G401 (cell line): ENCODE results near the gene ICA1. TPM values are rescaled to one million over a fixed set of nuclear protein-coding genes. Genes with fewer than 3 reads are reported as not detected.
A peak's percentile ranks its signal among the peaks of the same experiment; 100 is the strongest.

Source experiments
- DNase-seq: peaks from one replicate; pipeline ENCODE4 v3.0.0-alpha.2; 2015; ENCODE audit warnings: low spot score
- in situ Hi-C: cut with HindIII; loops from 2 replicates; pipeline ENCODE4 v1.10.0; 2016; ENCODE audit warnings: low sequenced_read_pairs, mixed read lengths
- total RNA-seq: library from RNA; depleted of rRNA; stranded (reverse); fragments of >200 nt; shearing (Covaris generic); gene quantifications from 2 replicates; pipeline ENCODE4 v1.2.3, GENCODE V29; 2014

ICA1 gene
- total RNA-seq, 1 experiment from 2014 or later, result 29.1 TPM

DNA sequence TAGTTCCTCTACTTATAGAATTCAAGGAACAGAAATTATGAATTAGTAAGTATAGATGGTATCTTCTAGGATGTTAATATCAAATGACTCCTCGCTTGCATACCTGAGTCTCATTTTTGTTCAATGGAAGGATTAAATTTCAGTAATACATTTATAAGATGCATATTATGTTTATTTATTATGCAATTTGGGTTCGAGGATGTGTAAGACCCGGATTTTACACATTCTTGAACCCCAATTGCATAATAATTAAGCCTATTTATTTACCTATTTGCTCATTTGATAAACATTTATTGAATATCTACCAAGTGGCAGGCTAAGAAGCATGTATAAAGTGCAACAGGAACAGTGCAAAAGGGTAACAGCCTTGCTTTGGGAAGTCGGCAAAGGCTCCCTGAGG, 52.6 kb downstream of the ICA1 start:
- DNase-seq, result no peak
- in situ Hi-C loops, result no loop called here

DNA sequence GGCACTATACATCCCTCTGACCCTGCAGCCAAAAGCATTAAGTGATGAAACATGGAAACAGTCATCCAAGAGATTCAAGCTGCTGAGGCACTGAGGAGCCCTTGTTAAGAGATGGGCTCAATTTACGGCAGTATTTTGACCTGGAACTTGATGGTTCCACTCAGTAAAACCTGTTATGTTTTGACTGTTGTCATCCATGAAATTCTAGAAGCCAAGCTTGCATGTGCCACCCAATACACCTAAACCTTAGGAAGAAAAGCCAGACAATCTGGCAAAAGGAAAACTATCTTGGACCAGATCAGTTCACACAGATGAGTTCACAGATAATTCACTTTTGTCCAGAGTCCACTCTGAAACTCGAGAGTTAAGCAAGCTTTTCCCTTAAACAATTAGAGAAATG, 53.2 kb downstream of the ICA1 start:
- in situ Hi-C loops, result no loop called here
- DNase-seq, result no peak

DNA sequence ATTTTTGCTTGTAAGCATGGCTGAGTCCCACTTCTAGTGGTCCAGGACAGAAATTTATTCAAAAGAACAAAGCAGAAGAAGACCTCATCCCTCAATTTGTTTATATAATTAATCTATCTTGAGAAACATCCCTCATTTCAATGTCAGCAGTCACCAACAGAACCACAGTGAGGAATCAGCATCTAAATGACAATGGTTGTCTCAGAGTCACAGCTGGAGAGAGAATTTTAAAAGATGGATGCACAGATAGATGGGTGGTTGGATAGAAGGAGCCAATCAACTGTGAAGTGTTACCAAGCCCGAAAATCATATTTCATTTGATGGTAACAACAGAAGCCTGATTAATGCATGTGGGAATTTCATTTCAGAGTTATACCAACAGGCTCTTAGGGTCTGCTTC, 55.0 kb downstream of the ICA1 start:
- DNase-seq, result no peak
- in situ Hi-C loops, result no loop called here

DNA sequence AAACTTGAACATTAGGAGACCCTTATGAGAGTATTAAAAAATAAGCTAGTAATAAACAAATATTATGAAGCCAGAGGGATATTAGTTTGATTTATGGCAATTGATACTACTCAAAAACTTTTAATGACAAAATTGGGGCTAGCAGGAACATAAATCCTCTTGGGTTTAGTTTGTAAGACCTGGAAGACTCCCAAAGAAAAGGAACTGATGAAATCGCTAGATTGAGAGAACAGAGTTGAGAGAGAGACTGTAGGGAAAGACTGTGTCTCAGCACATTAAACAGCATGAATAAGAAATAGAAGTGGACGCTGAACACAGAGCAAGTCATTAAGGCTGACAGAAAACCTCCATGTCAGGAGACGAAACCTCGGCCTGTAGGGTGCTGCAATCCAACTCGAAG, 56.4 kb downstream of the ICA1 start:
- in situ Hi-C loops, result no loop called here
- no peak for DNase-seq

DNA sequence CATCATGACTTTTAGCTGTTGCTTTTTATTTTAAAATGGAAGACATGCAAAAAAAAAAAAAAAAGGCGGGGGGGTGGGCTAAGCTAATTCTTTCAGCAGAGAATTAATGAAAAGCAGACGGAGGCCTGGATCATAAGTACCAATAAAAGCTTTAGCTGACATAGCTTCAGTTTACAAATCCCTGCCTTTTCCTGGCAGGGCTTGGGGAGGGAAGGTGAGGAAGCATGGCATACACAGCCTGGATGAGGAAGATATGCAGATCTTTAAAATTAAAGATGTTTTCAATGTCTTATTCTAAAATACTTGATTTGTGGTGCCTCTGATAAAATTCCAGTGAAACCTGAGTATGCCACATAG, 57.0 kb downstream of the ICA1 start:
- no peak for DNase-seq
- in situ Hi-C loops, result no loop called here

DNA sequence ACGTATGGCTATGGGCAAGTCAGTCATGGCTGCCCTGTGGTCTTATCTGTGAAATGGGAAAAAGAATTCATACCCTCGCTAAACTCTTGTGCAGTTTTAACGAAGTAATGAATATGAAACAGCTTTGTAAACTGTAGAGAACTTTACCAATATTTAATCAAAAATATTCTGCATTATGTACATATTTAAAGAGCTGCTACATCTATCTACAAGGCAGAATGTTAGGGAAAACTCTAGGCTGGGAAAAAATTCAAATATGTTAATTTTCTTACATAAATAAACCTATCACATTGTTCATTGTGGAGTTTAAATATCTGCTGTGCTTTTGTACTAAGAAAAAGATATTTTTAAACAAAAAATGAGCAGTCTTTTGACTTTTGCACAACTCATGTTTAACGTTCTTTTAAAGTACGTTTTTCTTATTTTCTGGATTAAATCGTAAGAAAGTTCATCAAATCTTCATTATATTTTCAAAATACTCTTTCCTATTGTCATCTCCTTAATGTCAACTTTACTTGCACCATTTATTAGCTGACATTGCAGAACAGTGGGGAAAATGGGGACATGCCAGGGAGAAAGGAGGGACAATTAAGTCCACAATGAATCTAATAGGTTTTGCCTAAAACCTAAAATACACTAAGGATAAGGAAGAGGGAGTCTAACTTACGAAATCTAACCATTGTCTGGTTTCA, 57.5 kb downstream of the ICA1 start:
- in situ Hi-C loops, result no loop called here
- no peak for DNase-seq

DNA sequence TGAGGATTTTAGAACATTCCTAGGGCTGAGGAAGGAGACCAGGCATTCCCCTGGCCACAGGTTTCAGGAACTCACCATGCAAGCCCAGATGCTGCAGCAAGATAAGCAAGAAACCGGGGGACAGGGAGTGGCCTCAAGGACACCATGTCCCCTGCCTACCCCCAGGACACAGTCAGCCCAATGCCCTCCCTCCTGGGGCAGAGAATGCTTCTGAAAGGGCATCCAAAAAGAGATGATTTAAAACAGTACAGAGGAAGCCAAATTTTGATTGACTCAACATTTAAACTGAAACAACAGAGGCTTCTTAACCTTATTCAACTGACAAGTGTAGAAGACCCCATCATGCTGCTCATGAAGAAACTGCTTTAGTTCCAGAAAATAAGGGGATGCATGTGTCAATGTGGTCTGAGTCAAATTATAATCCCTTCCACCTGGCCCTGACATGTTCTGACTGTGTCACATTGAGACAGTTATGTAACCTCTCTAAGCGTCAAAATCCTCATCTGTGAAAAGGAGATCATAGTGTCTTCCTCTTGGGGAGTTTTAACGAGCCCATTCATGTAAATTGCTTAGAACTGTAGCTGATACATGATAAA, 60.0 kb downstream of the ICA1 start:
- in situ Hi-C loops, result no loop called here
- peak; percentile 61 for DNase-seq

DNA sequence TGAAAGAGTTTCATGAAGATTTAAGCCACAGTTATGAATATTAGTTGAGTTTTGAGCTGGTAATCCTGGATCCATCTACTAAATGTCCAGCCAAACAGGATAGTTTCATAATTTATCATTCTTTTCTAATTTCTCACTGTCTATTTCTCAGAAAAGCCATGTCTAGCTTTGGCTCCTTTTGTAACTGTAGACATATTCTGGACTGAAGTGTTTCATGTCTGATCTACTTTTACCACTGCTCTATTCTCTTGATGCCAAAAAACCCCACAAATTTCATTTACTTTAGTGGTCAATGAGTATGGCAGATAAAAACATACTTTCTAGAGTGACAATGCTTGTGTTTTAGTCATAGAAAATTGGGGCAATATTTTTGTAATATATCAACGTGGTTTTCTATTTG, 61.2 kb downstream of the ICA1 start:
- no peak for DNase-seq
- in situ Hi-C loops, result no loop called here

DNA sequence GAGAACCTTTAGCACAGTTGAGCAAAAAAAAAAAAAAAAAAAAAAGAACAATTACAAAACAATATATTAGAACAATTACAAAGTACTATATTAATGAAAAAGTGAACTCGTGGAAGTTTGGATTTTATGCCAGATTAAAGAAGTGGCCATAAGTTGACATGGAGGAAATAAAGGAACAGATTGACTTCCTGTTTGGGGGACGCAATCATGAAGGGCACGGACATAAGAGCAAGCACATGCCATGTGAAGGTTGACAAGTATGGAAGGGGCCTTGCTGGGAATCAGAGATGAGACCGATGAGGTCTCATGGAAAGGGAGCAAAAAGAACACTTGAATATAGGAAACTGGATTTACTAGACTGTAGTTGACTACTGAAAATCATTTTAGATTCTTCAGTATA, 61.7 kb downstream of the ICA1 start:
- in situ Hi-C loops, result no loop called here
- no peak for DNase-seq

DNA sequence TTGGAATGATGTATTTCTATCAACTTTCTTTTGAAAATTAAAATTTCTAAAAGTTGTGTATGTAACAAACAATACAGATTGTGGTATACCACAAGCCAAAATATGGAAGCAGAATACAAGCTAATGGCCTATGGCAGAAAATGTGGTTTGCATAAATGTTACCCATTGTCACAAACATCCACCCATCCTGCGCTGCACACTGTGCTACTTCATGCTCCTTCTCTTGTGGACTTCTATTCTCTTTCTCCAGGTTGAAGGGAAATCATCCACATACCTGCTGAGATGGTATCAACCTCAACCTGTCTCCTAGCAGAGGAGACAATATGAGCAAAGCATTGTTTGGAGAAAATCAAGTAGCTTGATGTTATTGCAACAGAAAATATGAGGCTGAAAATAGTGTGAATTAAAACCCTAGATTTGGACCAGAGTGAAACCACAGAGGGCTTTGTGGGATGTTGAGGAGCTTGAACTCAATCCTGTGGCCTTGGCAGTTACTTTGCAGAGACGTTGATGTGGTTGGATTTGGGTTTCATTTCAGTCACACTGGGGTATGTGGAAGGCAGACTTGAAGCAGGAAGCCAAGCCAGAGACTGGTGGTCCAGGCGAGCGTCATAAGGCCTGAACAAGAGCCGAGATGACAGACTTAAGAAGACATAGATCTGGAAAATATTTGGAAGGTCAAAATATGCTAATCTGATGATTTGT, 63.8 kb downstream of the ICA1 start:
- DNase-seq, result no peak
- in situ Hi-C loops, result no loop called here

DNA sequence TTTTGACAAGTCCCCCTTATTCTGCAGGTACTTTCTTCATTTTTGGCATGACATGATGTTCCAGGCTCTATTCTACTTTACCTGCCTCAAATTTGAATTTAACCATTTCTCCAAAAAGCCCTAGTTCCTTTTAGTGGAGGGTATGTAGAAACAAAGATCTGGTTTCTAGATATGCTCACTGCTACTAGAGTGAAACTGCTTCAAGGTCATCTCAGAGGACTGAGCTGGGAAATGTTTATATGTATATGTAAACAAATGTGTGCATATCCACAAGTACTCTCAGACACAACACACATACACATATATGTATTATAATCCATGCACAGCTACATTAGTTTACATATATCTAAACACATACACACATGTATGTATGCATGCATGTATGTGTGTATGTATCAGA, 69.1 kb downstream of the ICA1 start:
- no peak for DNase-seq
- in situ Hi-C loops, result no loop called here

DNA sequence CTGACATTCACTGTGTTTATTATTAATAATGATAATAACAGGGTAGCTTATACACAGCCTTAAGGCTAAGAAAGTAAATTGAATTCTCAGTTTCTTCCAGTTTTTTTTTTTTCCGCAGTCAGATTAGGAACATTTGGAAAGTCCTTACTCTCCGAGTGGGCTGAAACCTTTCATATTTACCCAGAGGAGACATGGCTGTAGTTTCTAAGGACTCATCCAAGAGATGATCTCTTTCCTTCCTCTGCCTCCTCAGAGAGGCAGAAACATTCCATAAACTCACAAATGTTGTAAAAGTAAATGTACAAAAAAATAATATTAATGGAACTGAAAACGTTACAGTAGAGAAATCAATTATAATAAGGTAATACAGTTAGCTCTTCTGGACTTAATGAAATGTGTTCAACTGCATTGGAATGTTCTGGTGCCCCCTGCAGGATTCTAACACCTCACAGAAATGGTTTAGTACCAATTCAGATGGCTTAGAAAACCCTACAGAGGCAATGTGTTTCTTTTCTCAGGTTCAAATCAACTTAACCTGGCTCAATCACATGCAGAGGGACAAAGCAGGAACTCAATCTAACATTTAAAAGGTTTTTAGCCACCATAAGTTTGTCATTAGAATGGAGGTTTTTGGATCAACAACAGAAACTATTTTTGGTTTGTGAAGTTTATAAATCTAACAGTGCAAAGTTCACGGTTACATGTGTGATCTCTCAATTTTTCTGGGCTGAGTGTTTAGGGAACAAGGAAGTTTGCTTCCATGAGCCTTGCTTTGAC, 71.7 kb downstream of the ICA1 start:
- DNase-seq, result peak; percentile 93
- in situ Hi-C loops, result no loop called here

DNA sequence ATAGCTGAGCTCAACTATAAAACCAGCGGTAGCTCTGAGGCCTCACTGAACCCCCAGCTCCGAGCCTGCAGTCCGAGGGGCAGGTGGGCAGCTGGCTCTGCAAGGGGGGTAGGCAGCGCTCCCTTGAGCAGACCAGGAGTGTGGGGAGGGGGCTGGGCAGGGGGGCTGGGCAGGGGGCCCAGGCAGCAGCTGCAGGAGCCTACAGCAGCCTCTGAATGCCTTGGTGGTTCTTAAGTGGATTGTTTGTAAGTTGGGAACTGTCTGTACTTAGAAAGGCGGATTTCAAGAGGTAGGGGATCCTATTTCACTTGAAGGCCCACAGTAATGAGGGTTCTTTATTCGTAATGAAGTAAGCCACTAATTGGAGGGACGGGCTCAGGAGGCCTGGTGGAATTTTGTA, 72.3 kb downstream of the ICA1 start:
- in situ Hi-C loops, result no loop called here
- no peak for DNase-seq

DNA sequence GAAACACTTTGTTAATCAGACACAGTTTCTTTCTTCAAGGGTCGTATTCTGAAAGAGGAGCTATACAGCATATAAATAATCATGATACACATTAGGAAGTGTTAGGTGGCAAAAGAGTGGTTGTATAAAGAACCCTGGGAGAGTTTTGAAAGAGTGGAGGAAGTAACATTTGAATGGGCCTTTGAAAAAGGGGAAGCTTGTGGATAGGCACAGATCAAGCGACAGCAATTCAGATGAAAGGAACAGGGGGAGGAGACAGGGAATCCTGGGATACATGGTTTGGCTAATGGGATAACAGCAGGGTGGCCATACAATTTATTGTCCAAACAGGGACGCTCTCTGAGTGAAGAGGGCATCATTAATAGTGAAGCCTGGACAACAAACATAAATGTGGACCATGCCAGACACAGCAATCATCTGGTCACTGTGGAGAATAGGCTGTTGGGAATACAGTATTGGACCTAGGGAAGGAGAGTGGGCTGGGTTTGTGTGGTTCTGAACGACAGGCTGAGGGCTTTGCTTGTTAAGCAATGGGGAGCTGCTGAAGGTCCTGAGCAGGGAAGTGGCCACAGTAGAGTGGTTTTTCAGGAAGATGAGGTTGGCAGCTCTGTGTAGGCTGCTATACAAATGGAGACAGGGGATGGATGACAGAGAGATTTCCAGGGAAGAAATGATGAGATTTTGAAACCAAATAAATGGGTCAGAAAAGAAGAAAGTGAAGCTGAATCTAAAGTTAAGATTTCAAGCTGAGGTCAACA, 75.9 kb downstream of the ICA1 start:
- DNase-seq, result no peak
- in situ Hi-C loops, result no loop called here

DNA sequence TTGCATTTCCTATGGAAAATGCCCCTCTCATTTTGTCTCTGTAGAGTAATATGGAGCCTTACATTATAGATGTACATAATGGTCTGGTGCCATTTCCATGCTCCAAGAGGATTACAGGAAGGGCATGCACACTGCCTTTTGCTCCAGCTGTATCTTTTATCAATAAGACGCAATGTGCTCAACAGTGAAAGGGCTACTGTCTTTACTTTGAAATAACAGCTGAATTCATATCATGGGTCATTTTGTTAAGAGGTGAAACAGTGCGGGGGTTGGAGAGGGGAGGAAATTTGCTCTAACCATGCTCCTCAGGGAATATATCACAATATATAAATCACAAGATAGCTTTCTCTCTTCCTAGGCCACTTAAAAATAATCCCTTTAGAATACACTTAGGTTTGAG, 77.7 kb downstream of the ICA1 start:
- no peak for DNase-seq
- in situ Hi-C loops, result no loop called here

DNA sequence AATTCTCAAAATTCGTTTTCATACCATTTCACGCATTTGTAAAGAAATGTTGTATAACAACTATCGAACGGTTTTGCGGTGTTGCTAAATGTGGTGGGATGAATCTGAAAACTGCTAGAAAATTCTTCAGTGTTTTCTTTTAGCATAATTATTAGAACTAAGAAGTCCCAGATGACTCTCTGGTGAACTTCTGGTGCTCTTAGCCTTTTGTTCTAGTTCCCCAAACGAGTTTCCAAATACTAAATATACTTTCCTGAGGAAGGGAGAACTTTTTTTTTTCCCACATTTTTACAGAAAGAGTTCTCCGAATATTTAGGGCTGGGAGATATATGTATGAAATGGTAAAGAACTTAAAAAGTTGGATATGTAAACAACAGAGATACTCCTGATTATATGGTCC, 82.5 kb downstream of the ICA1 start:
- in situ Hi-C loops, result no loop called here
- no peak for DNase-seq

DNA sequence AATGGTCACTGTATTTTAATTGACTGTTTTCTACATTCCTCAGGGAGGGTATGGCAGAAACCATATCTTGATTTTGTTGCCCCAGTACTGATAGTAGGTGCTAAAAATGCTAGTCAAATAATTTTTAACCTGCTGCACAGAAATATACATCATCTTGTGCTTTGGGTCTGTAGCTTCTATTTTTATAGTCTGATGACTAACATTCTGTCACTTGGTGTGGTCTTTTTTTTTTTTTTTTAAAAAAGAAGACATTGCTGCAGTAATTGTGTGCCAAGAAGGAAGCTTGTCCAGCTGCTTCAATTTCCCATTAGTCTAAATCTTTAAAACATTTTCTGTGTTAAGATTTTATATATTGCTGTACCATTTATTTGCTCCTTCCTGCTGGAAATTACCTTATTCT, 83.6 kb downstream of the ICA1 start:
- in situ Hi-C loops, result no loop called here
- DNase-seq, result no peak

DNA sequence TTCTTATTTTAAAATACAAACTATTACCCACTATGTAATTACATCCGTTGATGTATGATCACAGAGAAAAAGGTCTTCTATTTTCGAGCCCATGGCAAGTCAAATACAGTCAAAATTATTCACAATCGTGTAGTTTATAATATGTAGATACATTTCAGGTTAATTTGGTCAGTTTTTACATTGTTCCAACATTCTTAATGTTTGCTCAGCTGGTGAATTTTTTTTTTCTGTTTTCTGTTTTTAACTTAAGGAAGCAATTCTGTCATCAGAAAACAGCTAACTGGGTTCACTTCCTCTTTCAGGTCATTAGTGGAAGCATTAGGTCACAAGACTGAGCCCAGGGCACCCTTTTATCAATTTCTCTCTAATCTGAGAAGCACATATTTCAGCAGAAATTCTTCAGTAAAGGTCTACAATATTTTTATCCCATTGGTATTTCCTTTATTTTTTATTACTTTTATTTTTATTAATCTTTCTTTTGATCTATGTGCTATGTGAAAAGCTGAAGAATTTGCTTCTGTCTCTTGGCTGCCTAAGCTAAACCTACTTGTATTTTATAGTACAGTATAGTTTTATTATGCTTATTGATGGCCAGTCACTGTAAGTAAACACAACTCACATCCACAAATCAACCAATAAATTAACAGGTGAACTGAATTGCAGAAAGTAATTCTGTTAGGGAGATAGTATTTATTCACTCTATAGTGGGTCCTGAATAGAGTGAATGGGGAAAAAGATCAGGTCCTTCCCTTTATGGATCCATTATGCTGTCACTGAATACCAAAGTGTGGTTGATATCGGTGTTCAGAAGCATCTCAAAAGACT, 84.6 kb downstream of the ICA1 start:
- DNase-seq, result no peak
- in situ Hi-C loops, result no loop called here
